Hepatocyte (in vitro differentiated cells): Measurements from ENCODE around the gene CFAP298. TPM values are rescaled to one million over a fixed set of nuclear protein-coding genes. Genes with fewer than 3 reads are reported as not detected.
A peak's percentile ranks its signal among the peaks of the same experiment; 100 is the strongest.
"Not testable (repeated sequence)": the region's sequence is repeated elsewhere in the genome, so short reads cannot be mapped to it uniquely, and the experiment has no call there.

ENCODE experiments used
- DNase-seq: peaks from one replicate; pipeline ENCODE4 v3.0.0-alpha.2; 2016; ENCODE audit warnings: low spot score
- H2AFZ ChIP-seq: fragments of 200-600 bp; sonication (generic); 2 replicates; pipeline ENCODE4 v1.6.0; 2016; ENCODE audit warnings: antibody characterized with exemption, mild to moderate bottlenecking
- H3K27ac ChIP-seq: fragments of 200-600 bp; sonication (generic); 2 replicates; pipeline ENCODE4 v1.5.1; 2016; ENCODE audit warnings: mild to moderate bottlenecking
- H3K27me3 ChIP-seq: fragments of 200-600 bp; sonication (generic); 2 replicates; pipeline ENCODE4 v1.6.1; 2016
- H3K36me3 ChIP-seq: fragments of 200-600 bp; sonication (generic); replicated peaks from 2 replicates; pipeline ENCODE4 v1.5.1; 2016; ENCODE audit warnings: low read depth; ENCODE audit not compliant: insufficient read depth
- H3K4me1 ChIP-seq: fragments of 200-600 bp; sonication (generic); 2 replicates; pipeline ENCODE4 v1.5.1; 2016; ENCODE audit warnings: mild to moderate bottlenecking, moderate library complexity; ENCODE audit not compliant: insufficient read depth
- H3K4me2 ChIP-seq: fragments of 200-600 bp; sonication (generic); 2 replicates; pipeline ENCODE4 v1.6.0; 2016
- H3K4me3 ChIP-seq: fragments of 200-600 bp; sonication (generic); 2 replicates; pipeline ENCODE4 v1.5.1; 2016; ENCODE audit warnings: mild to moderate bottlenecking
- H3K79me2 ChIP-seq: fragments of 200-600 bp; sonication (generic); 2 replicates; pipeline ENCODE4 v1.6.0; 2017; ENCODE audit warnings: mild to moderate bottlenecking
- H3K9me2 ChIP-seq: fragments of 200-600 bp; sonication (generic); replicated peaks from 2 replicates; pipeline ENCODE4 v1.6.0; 2017; ENCODE audit warnings: mild to moderate bottlenecking; ENCODE audit not compliant: insufficient read depth
- H3K9me3 ChIP-seq: fragments of 200-600 bp; sonication (generic); 2 replicates; pipeline ENCODE4 v1.5.1; 2016; ENCODE audit warnings: low read depth, mild to moderate bottlenecking
- H4K20me1 ChIP-seq: fragments of 200-600 bp; sonication (generic); 2 replicates; pipeline ENCODE4 v1.6.0; 2016; ENCODE audit warnings: mild to moderate bottlenecking; ENCODE audit not compliant: insufficient read depth, poor library complexity, severe bottlenecking
- CTCF ChIP-seq: fragments of 200-600 bp; sonication (generic); IDR thresholded peaks from 2 replicates; pipeline ENCODE4 v1.5.1; 2016; ENCODE audit warnings: antibody characterized with exemption, mild to moderate bottlenecking; ENCODE audit not compliant: poor library complexity
- EZH2 ChIP-seq: fragments of 200-600 bp; sonication (generic); IDR thresholded peaks from 2 replicates; pipeline ENCODE4 v1.6.1; 2016; ENCODE audit warnings: antibody characterized with exemption, mild to moderate bottlenecking, borderline replicate concordance
- EZH2phosphoT487 ChIP-seq: fragments of 200-600 bp; sonication (generic); IDR thresholded peaks from one replicate; pipeline ENCODE4 v1.6.1; 2018; ENCODE audit warnings: antibody characterized with exemption, mild to moderate bottlenecking, low read depth, moderate library complexity; ENCODE audit not compliant: unreplicated experiment, severe bottlenecking
- WGBS: methylation state at CpG from one replicate; pipeline ENCODE4 v1.1.6; 2016; ENCODE audit warnings: low lambda C conversion rate; ENCODE audit errors: missing lambda C conversion rate; 5-methylcytosine and 5-hydroxymethylcytosine counted together
- polyA plus RNA-seq: library from polyadenylated mRNA; unstranded; fragments of >200 nt; fragmentation: Nextera tagmentation; extraction: Ambion mirVana; gene quantifications from 2 replicates; pipeline ENCODE4 v1.2.1, GENCODE V29; 2016
- total RNA-seq: library from RNA; depleted of rRNA; stranded (reverse); fragments of >200 nt; gene quantifications from 2 replicates; pipeline ENCODE4 v1.2.3, GENCODE V29; 2014

CFAP298 gene
- total and polyA plus RNA-seq, 2 experiments from 2014 or later = 32.6 to 61.8 TPM

- 78% methylated on average over 10 of the region's 10 CpGs for WGBS
- Histone ChIP-seq H3K27me3 (no peaks in the 10 kb centered on the region), H2AFZ (no peak overlapping the region), H3K4me2 (no peak overlapping the region), H3K9me3 (no peaks in the 10 kb centered on the region), H3K36me3 (no peaks in the 10 kb centered on the region), H4K20me1 (no peaks in the 10 kb centered on the region), H3K4me3 (no peak overlapping the region), H3K9me2 (no peaks in the 10 kb centered on the region), H3K27ac (no peak overlapping the region), H3K79me2 (no peaks in the 10 kb centered on the region), H3K4me1 (no peaks in the 10 kb centered on the region)
- DNase-seq = no peak
- TF ChIP-seq EZH2 (no peak), EZH2phosphoT487 (no peak), CTCF (no peak)
Measured at GRCh38 chr21:32641710-32642698, 29.8 kb upstream of the CFAP298 start.

GRCh38 chr21:32626621-32627196 is 14.5 kb upstream of the CFAP298 start:
- no peak for DNase-seq
- WGBS = over 99% methylated on average over 3 of the region's 3 CpGs
- no peaks in the 10 kb centered on the region for H3K9me2 ChIP-seq
- no peaks in the 10 kb centered on the region for H3K79me2 ChIP-seq
- no peak overlapping the region for H2AFZ ChIP-seq
- no peaks in the 10 kb centered on the region for H4K20me1 ChIP-seq
- no peaks in the 10 kb centered on the region for H3K4me1 ChIP-seq
- H3K27ac ChIP-seq = no peak overlapping the region
- H3K4me2 ChIP-seq = no peak overlapping the region
- H3K9me3 ChIP-seq = no peaks in the 10 kb centered on the region
- no peaks in the 10 kb centered on the region for H3K27me3 ChIP-seq
- H3K4me3 ChIP-seq = no peak overlapping the region
- no peak for TF ChIP-seq EZH2phosphoT487
- no peak for TF ChIP-seq EZH2
- TF ChIP-seq CTCF = no peak
- peaks cover 3% of the 10 kb centered on the region for H3K36me3 ChIP-seq

- not testable (repeated sequence) for H3K4me3 ChIP-seq, H3K36me3 ChIP-seq, H3K9me2 ChIP-seq, H3K27me3 ChIP-seq, H3K79me2 ChIP-seq, H3K27ac ChIP-seq, H2AFZ ChIP-seq, H4K20me1 ChIP-seq, H3K4me1 ChIP-seq, DNase-seq, H3K9me3 ChIP-seq, H3K4me2 ChIP-seq
- WGBS = 82% methylated on average over 6 of the region's 6 CpGs
Measured at GRCh38 chr21:32618218-32618617, 6.0 kb upstream of the CFAP298 start.

- 82% methylated on average over 16 of the region's 16 CpGs for WGBS
Measured at GRCh38 chr21:32613436-32614043, 1.4 kb upstream of the CFAP298 start.

More at GRCh38 chr21:32613436-32614043, 1.4 kb upstream of the CFAP298 start:
- peak overlapping the region; percentile 87 for H2AFZ ChIP-seq
- H3K27ac ChIP-seq = peak overlapping the region; percentile 96
- no peak for DNase-seq
- H3K36me3 ChIP-seq = no peaks in the 10 kb centered on the region
- H3K79me2 ChIP-seq = peaks cover 30% of the 10 kb centered on the region
- no peak for TF ChIP-seq CTCF
- no peak for TF ChIP-seq EZH2phosphoT487
- TF ChIP-seq EZH2 = no peak
- no peaks in the 10 kb centered on the region for H3K27me3 ChIP-seq
- peaks cover 13% of the 10 kb centered on the region for H3K4me1 ChIP-seq
- H3K4me3 ChIP-seq = peak overlapping the region; percentile 83
- peak overlapping the region; percentile 86 for H3K4me2 ChIP-seq
- no peaks in the 10 kb centered on the region for H3K9me3 ChIP-seq
- H4K20me1 ChIP-seq = no peaks in the 10 kb centered on the region
- no peaks in the 10 kb centered on the region for H3K9me2 ChIP-seq
